Measurements from ENCODE around the gene CHRM2. TPM values are rescaled to one million over a fixed set of nuclear protein-coding genes. Genes with fewer than 3 reads are reported as not detected.
A peak's percentile ranks its signal among the peaks of the same experiment; 100 is the strongest.

CHRM2 gene
- total and polyA plus RNA-seq, 7 donors = under 0.01 to 121 (median 97.3) TPM; not detected in 1

- no peak for TF ChIP-seq POLR2A (IDR thresholded peaks at IDR 0.05)
- no peak for TF ChIP-seq CTCF (IDR thresholded peaks at IDR 0.05)
- TF ChIP-seq POLR2AphosphoS5 (IDR thresholded peaks at IDR 0.05) = no peak
- TF ChIP-seq EP300 (IDR thresholded peaks at IDR 0.05) = no peak
- intact Hi-C loops (cut with DNase I) = loop anchor here (10.0 kb wide), 1 partner anchor 143 kb away; no protein-coding TSS in a partner anchor
- H3K27me3 ChIP-seq = no peaks in the 10 kb centered on the region
- DNase-seq = no peak
- H3K27ac ChIP-seq = peak overlapping the region in 3 of 4 donors; percentile 53 to 76 (median 76)
- H3K36me3 ChIP-seq = no peaks in the 10 kb centered on the region
- WGBS, 2 donors = 62 to 78% methylated on average over 3 of the region's 3 CpGs
- H3K9me3 ChIP-seq = no peaks in the 10 kb centered on the region
- H3K4me3 ChIP-seq = no peak overlapping the region
- peaks cover 0 to 78% (median 52%) of the 10 kb centered on the region in 4 donors for H3K4me1 ChIP-seq
These were observed 133.0 kb downstream of the CHRM2 start for GRCh38 chr7:137001478-137001877.

GRCh38 chr7:137003086-137003485 lies 134.6 kb downstream of the CHRM2 start:
- TF ChIP-seq CTCF (IDR thresholded peaks at IDR 0.05) (no peak), POLR2AphosphoS5 (IDR thresholded peaks at IDR 0.05) (no peak), EP300 (IDR thresholded peaks at IDR 0.05) (no peak), POLR2A (IDR thresholded peaks at IDR 0.05) (no peak)
- no peak overlapping the region for H3K4me3 ChIP-seq
- H3K27me3 ChIP-seq = no peaks in the 10 kb centered on the region
- 68 to 88% methylated on average over 2 of the region's 2 CpGs for WGBS, 2 donors
- peak overlapping the region in 3 of 4 donors; percentile 13 to 76 (median 76) for H3K27ac ChIP-seq
- DNase-seq = no peak
- peaks cover 0 to 74% (median 48%) of the 10 kb centered on the region in 4 donors for H3K4me1 ChIP-seq
- H3K36me3 ChIP-seq = no peaks in the 10 kb centered on the region
- intact Hi-C loops (cut with DNase I) = loop anchor here (10.0 kb wide), 1 partner anchor 142 kb away; no protein-coding TSS in a partner anchor
- H3K9me3 ChIP-seq = no peaks in the 10 kb centered on the region

GRCh38 chr7:137003566-137003965 lies 135.1 kb downstream of the CHRM2 start:
- Histone ChIP-seq H3K36me3 (no peaks in the 10 kb centered on the region), H3K9me3 (no peaks in the 10 kb centered on the region), H3K27ac (peak overlapping the region in 3 of 4 donors; percentile 23 to 76 (median 23)), H3K4me1 (peaks cover 0 to 69% (median 46%) of the 10 kb centered on the region in 4 donors), H3K27me3 (no peaks in the 10 kb centered on the region), H3K4me3 (no peak overlapping the region)
- DNase-seq = no peak
- intact Hi-C loops (cut with DNase I) = loop anchor here (10.0 kb wide), 1 partner anchor 141 kb away; no protein-coding TSS in a partner anchor
- TF ChIP-seq EP300 (IDR thresholded peaks at IDR 0.05) = no peak
- WGBS, 2 donors = 69 to 75% methylated on average over 2 of the region's 2 CpGs

GRCh38 chr7:137005873-137006272 lies 137.4 kb downstream of the CHRM2 start:
- Histone ChIP-seq H3K27me3 (no peaks in the 10 kb centered on the region), H3K27ac (peak overlapping the region; percentile 59 to 76 (median 69)), H3K36me3 (no peaks in the 10 kb centered on the region), H3K4me1 (peaks cover 0 to 55% (median 39%) of the 10 kb centered on the region in 4 donors), H3K4me3 (no peak overlapping the region), H3K9me3 (no peaks in the 10 kb centered on the region)
- TF ChIP-seq EP300 (IDR thresholded peaks at IDR 0.05) (no peak), CTCF (IDR thresholded peaks at IDR 0.05) (no peak), POLR2A (IDR thresholded peaks at IDR 0.05) (no peak), POLR2AphosphoS5 (IDR thresholded peaks at IDR 0.05) (no peak)
- intact Hi-C loops (cut with DNase I) = loop anchor here (5.0 to 10.0 kb wide), 2 partner anchors 134 to 139 kb away; no protein-coding TSS in a partner anchor
- 66 to 73% methylated on average over 3 of the region's 3 CpGs for WGBS, 2 donors
- no peak for DNase-seq

- H3K4me1 ChIP-seq = peaks cover 0 to 51% (median 35%) of the 10 kb centered on the region in 4 donors
- peak overlapping the region in 1 of 4 donors; percentile 3 for H3K4me3 ChIP-seq
- H3K27ac ChIP-seq = peak overlapping the region; percentile 59 to 76 (median 69)
- intact Hi-C loops (cut with DNase I) = loop anchor here (5.0 to 10.0 kb wide), 2 partner anchors 134 to 139 kb away; no protein-coding TSS in a partner anchor
- H3K9me3 ChIP-seq = no peaks in the 10 kb centered on the region
- no peaks in the 10 kb centered on the region for H3K27me3 ChIP-seq
- no peaks in the 10 kb centered on the region for H3K36me3 ChIP-seq
- TF ChIP-seq CTCF (IDR thresholded peaks at IDR 0.05) (no peak), POLR2AphosphoS5 (IDR thresholded peaks at IDR 0.05) (peak in 2 of 4 donors; percentile 44 to 52)
- no peak for DNase-seq
- WGBS, 2 donors = 33 to 62% methylated on average over 1 of the region's 1 CpG
These were observed 137.8 kb downstream of the CHRM2 start for GRCh38 chr7:137006293-137006692.

Data from sigmoid colon (tissue), 7 donors.